ENCODE results near the gene AUTS2.

GRCh38 chr7:70492625-70493024 lies 894.4 kb downstream of the AUTS2 start:
- TF ChIP-seq L3MBTL2 (conservative IDR thresholded peaks at IDR 0.05), result no peak
- no peak for TF ChIP-seq HDGF (IDR thresholded peaks at IDR 0.05; ENCODE audit: borderline replicate concordance)
- TF ChIP-seq FOXA1 (IDR thresholded peaks at IDR 0.05), result no peak
- TF ChIP-seq FOXM1 (IDR thresholded peaks at IDR 0.05; ENCODE audit: borderline replicate concordance), result no peak
- no peak for TF ChIP-seq ELF4 (IDR thresholded peaks at IDR 0.05)
- no peak for TF ChIP-seq BHLHE40 (IDR thresholded peaks at IDR 0.05; ENCODE audit: borderline replicate concordance)
- TF ChIP-seq ZNF384 (IDR thresholded peaks at IDR 0.05), result no peak
